ENCODE results near the gene CA11. TPM values are rescaled to one million over a fixed set of nuclear protein-coding genes. Genes with fewer than 3 reads are reported as not detected.
A peak's percentile ranks its signal among the peaks of the same experiment; 100 is the strongest.

The CA11 gene
- total RNA-seq, 2 donors from 2014 or later, result 7.0 to 11.2 TPM

GRCh38 chr19:48635263-48635965 is 10.6 kb downstream of the CA11 start:
- peak; percentile 51 for TF ChIP-seq POLR2AphosphoS5 (IDR thresholded peaks at IDR 0.05)
- peak; percentile 93 for TF ChIP-seq POLR2A (IDR thresholded peaks at IDR 0.05)
- TF ChIP-seq, protein P1, sequence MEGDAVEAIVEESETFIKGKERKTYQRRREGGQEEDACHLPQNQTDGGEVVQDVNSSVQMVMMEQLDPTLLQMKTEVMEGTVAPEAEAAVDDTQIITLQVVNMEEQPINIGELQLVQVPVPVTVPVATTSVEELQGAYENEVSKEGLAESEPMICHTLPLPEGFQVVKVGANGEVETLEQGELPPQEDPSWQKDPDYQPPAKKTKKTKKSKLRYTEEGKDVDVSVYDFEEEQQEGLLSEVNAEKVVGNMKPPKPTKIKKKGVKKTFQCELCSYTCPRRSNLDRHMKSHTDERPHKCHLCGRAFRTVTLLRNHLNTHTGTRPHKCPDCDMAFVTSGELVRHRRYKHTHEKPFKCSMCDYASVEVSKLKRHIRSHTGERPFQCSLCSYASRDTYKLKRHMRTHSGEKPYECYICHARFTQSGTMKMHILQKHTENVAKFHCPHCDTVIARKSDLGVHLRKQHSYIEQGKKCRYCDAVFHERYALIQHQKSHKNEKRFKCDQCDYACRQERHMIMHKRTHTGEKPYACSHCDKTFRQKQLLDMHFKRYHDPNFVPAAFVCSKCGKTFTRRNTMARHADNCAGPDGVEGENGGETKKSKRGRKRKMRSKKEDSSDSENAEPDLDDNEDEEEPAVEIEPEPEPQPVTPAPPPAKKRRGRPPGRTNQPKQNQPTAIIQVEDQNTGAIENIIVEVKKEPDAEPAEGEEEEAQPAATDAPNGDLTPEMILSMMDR (IDR thresholded peaks at IDR 0.05), result peak in 1 of 4 experiments; percentile 26
- peaks cover 15% of the 10 kb centered on the region for H3K4me1 ChIP-seq (replicated peaks)
- peak overlapping the region; percentile 72 to 77 for H3K4me3 ChIP-seq
- whole genome bisulfite sequencing, result 1% methylated on average over 29 of the region's 67 CpGs
- intact Hi-C loops (cut with DNase I), result no loop called here
- H3K9me3 ChIP-seq, result no peaks in the 10 kb centered on the region
- no peaks in the 10 kb centered on the region for H3K27me3 ChIP-seq (replicated peaks; ENCODE audit: insufficient read depth)
- peak; percentile 73 for DNase-seq (ENCODE audit: low spot score)
- peak overlapping the region; percentile 98 to 99 for H3K27ac ChIP-seq
- no peaks in the 10 kb centered on the region for H3K36me3 ChIP-seq

DNA sequence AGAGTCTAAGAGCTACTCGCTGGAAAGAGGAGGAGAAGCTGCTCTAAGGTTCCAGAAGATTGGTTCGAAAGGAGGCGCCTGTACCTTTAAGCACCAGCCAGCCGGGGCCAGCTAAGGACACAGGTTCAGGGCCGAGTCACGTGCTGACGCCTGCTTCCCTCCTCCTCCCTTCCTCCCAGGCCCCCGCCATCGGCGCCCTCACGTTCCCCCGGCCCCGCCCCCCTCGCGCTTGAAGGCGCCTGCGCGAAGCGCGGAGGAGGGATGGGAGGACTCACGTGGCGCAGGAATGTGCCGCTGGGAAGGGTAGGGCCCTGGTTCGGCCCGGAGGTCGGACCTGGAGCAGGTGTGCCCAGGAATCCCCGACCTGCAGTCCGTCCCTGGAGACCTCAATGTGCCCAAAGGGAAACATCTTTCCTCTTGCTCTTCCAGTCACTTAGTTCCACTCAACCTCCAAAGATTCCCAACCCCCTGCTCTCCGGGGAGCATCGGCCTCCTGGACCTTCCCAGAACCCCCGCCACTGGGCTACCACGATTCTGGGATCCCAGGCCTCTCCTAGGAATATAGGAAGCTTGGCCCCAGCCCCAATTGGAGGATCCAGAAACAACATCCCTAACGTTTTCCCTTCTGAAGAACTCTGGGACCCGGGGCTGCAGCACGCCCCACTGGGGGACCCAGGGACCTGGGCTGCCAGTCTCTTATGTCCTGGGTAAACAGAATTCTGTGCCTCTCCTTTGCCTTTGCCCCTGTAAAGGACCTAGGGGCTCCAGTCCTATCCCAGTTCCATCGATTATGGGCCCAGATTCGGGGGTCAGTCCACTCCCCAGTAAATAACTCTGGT is 11.3 kb downstream of the CA11 start:
- peaks cover 15% of the 10 kb centered on the region for H3K4me1 ChIP-seq (replicated peaks)
- no peaks in the 10 kb centered on the region for H3K27me3 ChIP-seq (replicated peaks; ENCODE audit: insufficient read depth)
- peak; percentile 97 for DNase-seq (ENCODE audit: low spot score)
- peak overlapping the region; percentile 72 to 77 for H3K4me3 ChIP-seq
- peak; percentile 86 for TF ChIP-seq POLR2A (IDR thresholded peaks at IDR 0.05)
- TF ChIP-seq POLR2AphosphoS5 (IDR thresholded peaks at IDR 0.05), result peak; percentile 99
- TF ChIP-seq, protein P1 (IDR thresholded peaks at IDR 0.05), result peak in 1 of 4 experiments; percentile 26
- 4% methylated on average over 36 of the region's 37 CpGs for whole genome bisulfite sequencing
- H3K9me3 ChIP-seq, result no peaks in the 10 kb centered on the region
- intact Hi-C loops (cut with DNase I), result no loop called here
- H3K36me3 ChIP-seq, result no peaks in the 10 kb centered on the region
- peak overlapping the region; percentile 98 to 99 for H3K27ac ChIP-seq

DNA sequence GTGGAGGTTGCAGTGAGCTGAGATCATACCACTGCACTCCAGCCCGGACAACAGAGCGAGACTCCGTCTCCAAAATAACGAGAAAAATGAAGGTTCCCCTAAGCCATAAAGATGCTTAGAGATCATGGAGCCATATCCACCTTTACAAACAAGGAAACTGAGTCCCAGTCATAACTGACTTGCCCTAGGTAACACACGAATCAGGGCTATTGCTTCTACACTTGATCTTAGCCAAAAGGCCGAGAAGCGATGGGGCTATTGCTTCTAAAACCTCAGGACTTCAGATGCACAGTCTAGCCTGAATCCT is 12.0 kb downstream of the CA11 start:
- intact Hi-C loops (cut with DNase I), result no loop called here
- peak overlapping the region in 1 of 2 donors; percentile 72 for H3K4me3 ChIP-seq
- H3K9me3 ChIP-seq, result no peaks in the 10 kb centered on the region
- peak overlapping the region; percentile 98 to 99 for H3K27ac ChIP-seq
- H3K4me1 ChIP-seq (replicated peaks), result peaks cover 15% of the 10 kb centered on the region
- WGBS, result 36% methylated on average over 7 of the region's 7 CpGs
- no peak for DNase-seq (ENCODE audit: low spot score)
- TF ChIP-seq POLR2AphosphoS5 (IDR thresholded peaks at IDR 0.05), result no peak
- TF ChIP-seq, protein P1 (IDR thresholded peaks at IDR 0.05), result no peak
- no peak for TF ChIP-seq POLR2A (IDR thresholded peaks at IDR 0.05)
- no peaks in the 10 kb centered on the region for H3K27me3 ChIP-seq (replicated peaks; ENCODE audit: insufficient read depth)
- H3K36me3 ChIP-seq, result no peaks in the 10 kb centered on the region

- no peak overlapping the region for H3K4me3 ChIP-seq
- 59% methylated on average over 22 of the region's 22 CpGs for WGBS
- TF ChIP-seq, protein P1 (IDR thresholded peaks at IDR 0.05), result no peak
- TF ChIP-seq POLR2A (IDR thresholded peaks at IDR 0.05), result no peak
- TF ChIP-seq POLR2AphosphoS5 (IDR thresholded peaks at IDR 0.05), result no peak
- H3K9me3 ChIP-seq, result no peaks in the 10 kb centered on the region
- DNase-seq (ENCODE audit: low spot score), result no peak
- peak overlapping the region; percentile 98 to 99 for H3K27ac ChIP-seq
- intact Hi-C loops (cut with DNase I), result no loop called here
- peaks cover 15% of the 10 kb centered on the region for H3K4me1 ChIP-seq (replicated peaks)
- H3K36me3 ChIP-seq, result no peaks in the 10 kb centered on the region
- no peaks in the 10 kb centered on the region for H3K27me3 ChIP-seq (replicated peaks; ENCODE audit: insufficient read depth)
Observed at GRCh38 chr19:48633148-48634035, 12.6 kb downstream of the CA11 start.

All from prostate gland (tissue), 2 donors.